Measurements from ENCODE around the gene SLC10A2.

DNA sequence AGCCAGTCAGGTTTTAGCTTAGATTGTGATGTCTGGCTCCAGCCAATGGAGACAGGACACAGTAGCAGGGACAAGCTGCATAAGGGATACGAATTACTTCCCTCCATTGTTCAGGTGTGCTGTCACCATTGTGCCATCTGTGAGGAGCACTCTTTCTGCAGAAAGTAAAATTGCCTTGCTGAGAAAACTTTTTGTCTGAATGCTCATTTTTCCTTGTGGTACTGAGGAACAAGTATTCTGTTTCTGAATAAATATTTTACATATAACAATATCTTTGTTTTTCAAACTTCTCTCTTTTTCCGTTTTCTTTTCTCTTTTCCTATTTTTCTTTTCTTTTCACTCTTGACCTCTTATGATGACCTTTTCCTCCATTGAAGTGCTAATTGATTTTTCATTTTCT lies 10.2 kb downstream of the SLC10A2 start:
- TF ChIP-seq, protein P1, sequence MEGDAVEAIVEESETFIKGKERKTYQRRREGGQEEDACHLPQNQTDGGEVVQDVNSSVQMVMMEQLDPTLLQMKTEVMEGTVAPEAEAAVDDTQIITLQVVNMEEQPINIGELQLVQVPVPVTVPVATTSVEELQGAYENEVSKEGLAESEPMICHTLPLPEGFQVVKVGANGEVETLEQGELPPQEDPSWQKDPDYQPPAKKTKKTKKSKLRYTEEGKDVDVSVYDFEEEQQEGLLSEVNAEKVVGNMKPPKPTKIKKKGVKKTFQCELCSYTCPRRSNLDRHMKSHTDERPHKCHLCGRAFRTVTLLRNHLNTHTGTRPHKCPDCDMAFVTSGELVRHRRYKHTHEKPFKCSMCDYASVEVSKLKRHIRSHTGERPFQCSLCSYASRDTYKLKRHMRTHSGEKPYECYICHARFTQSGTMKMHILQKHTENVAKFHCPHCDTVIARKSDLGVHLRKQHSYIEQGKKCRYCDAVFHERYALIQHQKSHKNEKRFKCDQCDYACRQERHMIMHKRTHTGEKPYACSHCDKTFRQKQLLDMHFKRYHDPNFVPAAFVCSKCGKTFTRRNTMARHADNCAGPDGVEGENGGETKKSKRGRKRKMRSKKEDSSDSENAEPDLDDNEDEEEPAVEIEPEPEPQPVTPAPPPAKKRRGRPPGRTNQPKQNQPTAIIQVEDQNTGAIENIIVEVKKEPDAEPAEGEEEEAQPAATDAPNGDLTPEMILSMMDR (conservative IDR thresholded peaks at IDR 0.05; ENCODE audit: low read length) = no peak
- TF ChIP-seq EZH2phosphoT487 (IDR thresholded peaks at IDR 0.05; ENCODE audit: borderline replicate concordance) = no peak
